Epithelial cell of proximal tubule (primary cell): ENCODE results near the gene MRPL52. TPM values are rescaled to one million over a fixed set of nuclear protein-coding genes. Genes with fewer than 3 reads are reported as not detected.
"Not testable (repeated sequence)": the region's sequence is repeated elsewhere in the genome, so short reads cannot be mapped to it uniquely, and the experiment has no call there.

Experiments
- DNase-seq: peaks from one replicate; pipeline ENCODE4 v3.0.0-alpha.2; 2011; ENCODE audit warnings: low read depth
- H3K4me3 ChIP-seq: 2 replicates; pipeline ENCODE4 v1.5.1; 2011; ENCODE audit warnings: low read depth, mild to moderate bottlenecking, low read length
- CTCF ChIP-seq: conservative IDR thresholded peaks from 2 replicates; pipeline ENCODE4 v1.5.1; 2012; ENCODE audit warnings: low read depth, mild to moderate bottlenecking, low read length
- total RNA-seq: library from RNA; depleted of rRNA; stranded (reverse); fragments of >200 nt; gene quantifications from 2 replicates; pipeline ENCODE4 v1.2.3, GENCODE V29; 2015

Gene MRPL52
- total RNA-seq, 1 donor from 2014 or later: 224 TPM

DNA sequence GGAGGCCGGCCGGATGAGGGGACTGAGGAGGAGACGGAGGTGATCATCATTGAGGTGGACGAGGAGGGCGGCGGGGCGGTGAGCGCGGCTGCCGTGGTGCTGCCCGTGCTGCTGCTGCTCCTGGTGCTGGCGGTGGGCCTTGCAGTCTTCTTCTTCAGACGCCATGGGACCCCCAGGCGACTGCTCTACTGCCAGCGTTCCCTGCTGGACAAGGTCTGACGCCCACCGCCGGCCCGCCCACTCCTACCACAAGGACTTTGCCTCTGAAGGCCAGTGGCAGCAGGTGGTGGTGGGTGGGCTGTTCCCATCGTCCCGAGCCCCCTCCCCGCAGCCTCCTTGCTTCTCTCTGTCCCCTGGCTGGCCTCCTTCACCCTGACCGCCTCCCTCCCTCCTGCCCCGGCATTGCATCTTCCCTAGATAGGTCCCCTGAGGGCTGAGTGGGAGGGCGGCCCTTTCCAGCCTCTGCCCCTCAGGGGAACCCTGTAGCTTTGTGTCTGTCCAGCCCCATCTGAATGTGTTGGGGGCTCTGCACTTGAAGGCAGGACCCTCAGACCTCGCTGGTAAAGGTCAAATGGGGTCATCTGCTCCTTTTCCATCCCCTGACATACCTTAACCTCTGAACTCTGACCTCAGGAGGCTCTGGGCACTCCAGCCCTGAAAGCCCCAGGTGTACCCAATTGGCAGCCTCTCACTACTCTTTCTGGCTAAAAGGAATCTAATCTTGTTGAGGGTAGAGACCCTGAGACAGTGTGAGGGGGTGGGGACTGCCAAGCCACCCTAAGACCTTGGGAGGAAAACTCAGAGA, 16.3 kb downstream of the MRPL52 start:
- TF ChIP-seq CTCF: no peak
- DNase-seq: no peak
- no peak overlapping the region for H3K4me3 ChIP-seq

GRCh38 chr14:22846811-22847307, 17.2 kb downstream of the MRPL52 start:
- TF ChIP-seq CTCF: no peak
- H3K4me3 ChIP-seq: no peak overlapping the region
- no peak for DNase-seq

- TF ChIP-seq CTCF: peak; percentile 11
- DNase-seq: no peak
- no peak overlapping the region for H3K4me3 ChIP-seq
These were observed 18.1 kb downstream of the MRPL52 start for GRCh38 chr14:22847661-22848341.

GRCh38 chr14:22848351-22849164, 18.9 kb downstream of the MRPL52 start:
- TF ChIP-seq CTCF: no peak
- DNase-seq: no peak
- no peak overlapping the region for H3K4me3 ChIP-seq

GRCh38 chr14:22849212-22849819, 19.6 kb downstream of the MRPL52 start:
- TF ChIP-seq CTCF: no peak
- no peak overlapping the region for H3K4me3 ChIP-seq
- no peak for DNase-seq

- peak overlapping the region; percentile 14 for H3K4me3 ChIP-seq
- DNase-seq: no peak
- no peak for TF ChIP-seq CTCF
These were observed 21.5 kb downstream of the MRPL52 start for GRCh38 chr14:22850944-22851764.

- H3K4me3 ChIP-seq, DNase-seq: not testable (repeated sequence)
These were observed 22.5 kb downstream of the MRPL52 start for GRCh38 chr14:22852178-22852577.
